ENCODE data around the gene GALNT14.

GALNT14 gene

GRCh38 chr2:30974554-30974953 lies 163.7 kb downstream of the GALNT14 start:
- no peak for DNase-seq (ENCODE audit: low read depth in 2 of 2)

- no peak for DNase-seq (ENCODE audit: low read depth in 2 of 2)
Measured at GRCh38 chr2:30974092-30974491, 164.1 kb downstream of the GALNT14 start.

- no peak for DNase-seq (ENCODE audit: low read depth in 2 of 2)
Measured at GRCh38 chr2:30971231-30972025, 166.8 kb downstream of the GALNT14 start.

GRCh38 chr2:30968660-30969397 lies 169.4 kb downstream of the GALNT14 start:
- no peak for DNase-seq (ENCODE audit: low read depth in 2 of 2)

- no peak for DNase-seq (ENCODE audit: low read depth in 2 of 2)
Measured at GRCh38 chr2:30966786-30967185, 171.5 kb downstream of the GALNT14 start.

GRCh38 chr2:30965022-30965531 lies 173.2 kb downstream of the GALNT14 start:
- no peak for DNase-seq (ENCODE audit: low read depth in 2 of 2)

GRCh38 chr2:30964334-30965005 lies 173.8 kb downstream of the GALNT14 start:
- DNase-seq (ENCODE audit: low read depth in 2 of 2): no peak

- no peak for DNase-seq (ENCODE audit: low read depth in 2 of 2)
Measured at GRCh38 chr2:30963184-30963583, 175.1 kb downstream of the GALNT14 start.

- DNase-seq (ENCODE audit: low read depth in 2 of 2): no peak
Measured at GRCh38 chr2:30960213-30960612, 178.0 kb downstream of the GALNT14 start.

GRCh38 chr2:30959653-30960052 lies 178.6 kb downstream of the GALNT14 start:
- DNase-seq (ENCODE audit: low read depth in 2 of 2): no peak

GRCh38 chr2:30958918-30959265 lies 179.3 kb downstream of the GALNT14 start:
- no peak for DNase-seq (ENCODE audit: low read depth in 2 of 2)

GRCh38 chr2:30958193-30958917 lies 179.9 kb downstream of the GALNT14 start:
- no peak for DNase-seq (ENCODE audit: low read depth in 2 of 2)

- DNase-seq (ENCODE audit: low read depth in 2 of 2): no peak
Measured at GRCh38 chr2:30957591-30957990, 180.6 kb downstream of the GALNT14 start.

- DNase-seq (ENCODE audit: low read depth in 2 of 2): no peak
Measured at GRCh38 chr2:30956995-30957394, 181.2 kb downstream of the GALNT14 start.

GRCh38 chr2:30955516-30956132 lies 182.6 kb downstream of the GALNT14 start:
- no peak for DNase-seq (ENCODE audit: low read depth in 2 of 2)

GRCh38 chr2:30950339-30950738 lies 187.9 kb downstream of the GALNT14 start:
- no peak for DNase-seq (ENCODE audit: low read depth in 2 of 2)

GRCh38 chr2:30949435-30949834 lies 188.8 kb downstream of the GALNT14 start:
- DNase-seq (ENCODE audit: low read depth in 2 of 2): no peak

GRCh38 chr2:30948857-30949256 lies 189.4 kb downstream of the GALNT14 start:
- DNase-seq (ENCODE audit: low read depth in 2 of 2): no peak

GRCh38 chr2:30948130-30948529 lies 190.1 kb downstream of the GALNT14 start:
- DNase-seq (ENCODE audit: low read depth in 2 of 2): no peak

GRCh38 chr2:30947686-30948085 lies 190.6 kb downstream of the GALNT14 start:
- DNase-seq (ENCODE audit: low read depth in 2 of 2): no peak

- DNase-seq (ENCODE audit: low read depth in 2 of 2): no peak
Measured at GRCh38 chr2:30942419-30942818, 195.8 kb downstream of the GALNT14 start.

Measured in stimulated activated CD4-positive, alpha-beta T cell treated with anti-CD3 and anti-CD28 coated beads, Interleukin-12 subunit alpha, Interleukin-12 subunit beta, amount 100 ng/mL, for 24 hours (primary cell).